WTC11 (cell line): Measurements from ENCODE around the gene MAP4K4.

Source experiments
- NFATC4 ChIP-seq: fragments of 250-450 bp; sonication (Bioruptor Pico); IDR thresholded peaks from 2 replicates; pipeline ENCODE4 v1.9.0; 2021; ENCODE audit warnings: mild to moderate bottlenecking
- NR2C2 ChIP-seq: sonication (generic); formaldehyde crosslinking; IDR thresholded peaks from 2 replicates; pipeline ENCODE4 v1.8.0; 2022; ENCODE audit warnings: mild to moderate bottlenecking, missing genetic modification reagents
- ZNF219 ChIP-seq: sonication (generic); formaldehyde crosslinking; IDR thresholded peaks from 2 replicates; pipeline ENCODE4 v1.8.0; 2023; ENCODE audit warnings: missing genetic modification reagents, mild to moderate bottlenecking, borderline replicate concordance
- TF ChIP-seq, protein P1 (sequence below): fragments of 250-450 bp; sonication (Bioruptor Pico); IDR thresholded peaks from 2 replicates; pipeline ENCODE4 v1.9.0; 2021; ENCODE audit warnings: mild to moderate bottlenecking
- TF ChIP-seq, protein P2 (sequence below): fragments of 200-600 bp; IDR thresholded peaks from 2 replicates; pipeline ENCODE4 v1.8.0; 2022; ENCODE audit warnings: antibody characterized with exemption
- TF ChIP-seq, protein P3 (sequence below): sonication (generic); formaldehyde crosslinking; IDR thresholded peaks from 2 replicates; pipeline ENCODE4 v1.8.1; 2022; ENCODE audit warnings: low read depth, missing genetic modification reagents, borderline replicate concordance
- TF ChIP-seq, protein P4 (sequence below): sonication (generic); formaldehyde crosslinking; IDR thresholded peaks from 2 replicates; pipeline ENCODE4 v1.8.1; 2022; ENCODE audit warnings: mild to moderate bottlenecking, missing genetic modification reagents, moderate library complexity, borderline replicate concordance

DNA sequence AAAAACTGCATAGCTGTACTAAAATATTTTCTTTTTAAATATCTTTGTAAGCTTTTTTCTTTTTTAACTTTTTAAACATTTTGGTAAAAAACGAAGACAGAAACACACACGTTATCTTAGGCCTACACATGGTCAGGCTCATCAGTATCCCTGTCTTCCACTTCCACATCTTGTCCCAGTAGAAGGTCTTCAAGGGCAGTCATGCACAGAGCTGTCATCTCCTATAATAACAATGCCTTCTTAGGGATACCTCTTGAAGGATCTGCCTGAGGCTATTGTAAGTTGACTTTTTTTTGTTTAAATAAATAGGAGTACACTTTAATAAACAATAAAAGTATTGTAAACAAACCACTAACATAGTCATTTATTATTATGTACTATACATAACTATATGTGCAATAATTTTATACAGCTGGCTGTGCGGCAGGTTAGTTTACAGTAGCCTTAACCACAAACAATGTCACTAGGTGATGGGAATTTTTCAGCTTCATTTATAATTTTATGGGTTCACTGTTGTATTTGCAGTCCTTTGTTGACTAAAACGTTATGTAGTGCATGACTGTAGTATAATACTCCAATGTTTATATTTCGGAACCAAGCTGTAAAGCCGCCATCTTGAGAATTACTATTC is 124.4 kb downstream of the MAP4K4 start:
- TF ChIP-seq NR2C2 (CRISPR knock-in tag) (no peak), ZNF219 (CRISPR knock-in tag) (no peak), NFATC4 (no peak)
- TF ChIP-seq, protein P1, sequence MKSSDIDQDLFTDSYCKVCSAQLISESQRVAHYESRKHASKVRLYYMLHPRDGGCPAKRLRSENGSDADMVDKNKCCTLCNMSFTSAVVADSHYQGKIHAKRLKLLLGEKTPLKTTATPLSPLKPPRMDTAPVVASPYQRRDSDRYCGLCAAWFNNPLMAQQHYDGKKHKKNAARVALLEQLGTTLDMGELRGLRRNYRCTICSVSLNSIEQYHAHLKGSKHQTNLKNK (CRISPR knock-in tag), result no peak
- TF ChIP-seq, protein P2, sequence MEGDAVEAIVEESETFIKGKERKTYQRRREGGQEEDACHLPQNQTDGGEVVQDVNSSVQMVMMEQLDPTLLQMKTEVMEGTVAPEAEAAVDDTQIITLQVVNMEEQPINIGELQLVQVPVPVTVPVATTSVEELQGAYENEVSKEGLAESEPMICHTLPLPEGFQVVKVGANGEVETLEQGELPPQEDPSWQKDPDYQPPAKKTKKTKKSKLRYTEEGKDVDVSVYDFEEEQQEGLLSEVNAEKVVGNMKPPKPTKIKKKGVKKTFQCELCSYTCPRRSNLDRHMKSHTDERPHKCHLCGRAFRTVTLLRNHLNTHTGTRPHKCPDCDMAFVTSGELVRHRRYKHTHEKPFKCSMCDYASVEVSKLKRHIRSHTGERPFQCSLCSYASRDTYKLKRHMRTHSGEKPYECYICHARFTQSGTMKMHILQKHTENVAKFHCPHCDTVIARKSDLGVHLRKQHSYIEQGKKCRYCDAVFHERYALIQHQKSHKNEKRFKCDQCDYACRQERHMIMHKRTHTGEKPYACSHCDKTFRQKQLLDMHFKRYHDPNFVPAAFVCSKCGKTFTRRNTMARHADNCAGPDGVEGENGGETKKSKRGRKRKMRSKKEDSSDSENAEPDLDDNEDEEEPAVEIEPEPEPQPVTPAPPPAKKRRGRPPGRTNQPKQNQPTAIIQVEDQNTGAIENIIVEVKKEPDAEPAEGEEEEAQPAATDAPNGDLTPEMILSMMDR, result no peak
- TF ChIP-seq, protein P3, sequence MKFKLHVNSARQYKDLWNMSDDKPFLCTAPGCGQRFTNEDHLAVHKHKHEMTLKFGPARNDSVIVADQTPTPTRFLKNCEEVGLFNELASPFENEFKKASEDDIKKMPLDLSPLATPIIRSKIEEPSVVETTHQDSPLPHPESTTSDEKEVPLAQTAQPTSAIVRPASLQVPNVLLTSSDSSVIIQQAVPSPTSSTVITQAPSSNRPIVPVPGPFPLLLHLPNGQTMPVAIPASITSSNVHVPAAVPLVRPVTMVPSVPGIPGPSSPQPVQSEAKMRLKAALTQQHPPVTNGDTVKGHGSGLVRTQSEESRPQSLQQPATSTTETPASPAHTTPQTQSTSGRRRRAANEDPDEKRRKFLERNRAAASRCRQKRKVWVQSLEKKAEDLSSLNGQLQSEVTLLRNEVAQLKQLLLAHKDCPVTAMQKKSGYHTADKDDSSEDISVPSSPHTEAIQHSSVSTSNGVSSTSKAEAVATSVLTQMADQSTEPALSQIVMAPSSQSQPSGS, result no peak
- TF ChIP-seq, protein P4, sequence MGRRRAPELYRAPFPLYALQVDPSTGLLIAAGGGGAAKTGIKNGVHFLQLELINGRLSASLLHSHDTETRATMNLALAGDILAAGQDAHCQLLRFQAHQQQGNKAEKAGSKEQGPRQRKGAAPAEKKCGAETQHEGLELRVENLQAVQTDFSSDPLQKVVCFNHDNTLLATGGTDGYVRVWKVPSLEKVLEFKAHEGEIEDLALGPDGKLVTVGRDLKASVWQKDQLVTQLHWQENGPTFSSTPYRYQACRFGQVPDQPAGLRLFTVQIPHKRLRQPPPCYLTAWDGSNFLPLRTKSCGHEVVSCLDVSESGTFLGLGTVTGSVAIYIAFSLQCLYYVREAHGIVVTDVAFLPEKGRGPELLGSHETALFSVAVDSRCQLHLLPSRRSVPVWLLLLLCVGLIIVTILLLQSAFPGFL (CRISPR knock-in tag), result no peak
